Measurements from ENCODE around the gene DNAH14. TPM values are rescaled to one million over a fixed set of nuclear protein-coding genes. Genes with fewer than 3 reads are reported as not detected.

The DNAH14 gene
- total and polyA plus RNA-seq, 2 of the 8 experiments (the other 6 are each of a cell fraction or from before 2014, with no cell fraction given) = 8.4 to 40.7 TPM

GRCh38 chr1:224988042-224988441 lies 58.6 kb downstream of the DNAH14 start:
- Histone ChIP-seq H4K20me1 (replicated peaks in 1 of 2; ENCODE audit: control insufficient read depth in 1 of 2, insufficient read depth in 2 of 2, low read length in 2 of 2) (no peaks in the 10 kb centered on the region), H4K5ac (ENCODE audit: insufficient read length, low read depth, low read length) (no peak overlapping the region), H2BK12ac (ENCODE audit: low read depth, low read length) (no peak overlapping the region), H3K4me2 (ENCODE audit: insufficient read depth in 1 of 2, low read depth in 2 of 2, low read length in 2 of 2) (no peak overlapping the region), H2AK5ac (ENCODE audit: low read depth, low read length) (no peak overlapping the region), H4K91ac (replicated peaks; ENCODE audit: insufficient read length, low read length) (no peak overlapping the region), H2BK120ac (replicated peaks; ENCODE audit: low read depth, low read length) (no peak overlapping the region), H2BK5ac (ENCODE audit: low read depth, low read length) (no peak overlapping the region), H3K79me2 (ENCODE audit: control insufficient read depth in 1 of 2, insufficient read depth in 2 of 2, low read length in 2 of 2) (no peaks in the 10 kb centered on the region), H3K4ac (replicated peaks; ENCODE audit: insufficient read length, low read depth, low read length) (no peak overlapping the region), H3K27ac (ENCODE audit: low read depth, low read length) (no peak overlapping the region), H3K4me3 (ENCODE audit: extremely low read depth in 1 of 4, insufficient read depth in 2 of 4, low read depth in 3 of 4, low read length in 4 of 4) (no peak overlapping the region), H3K23me2 (ENCODE audit: low read depth, low read length) (no peaks in the 10 kb centered on the region), H3K56ac (replicated peaks; ENCODE audit: insufficient read length, low read depth, low read length) (no peak overlapping the region), H2BK20ac (ENCODE audit: low read length) (no peak overlapping the region), H3K18ac (ENCODE audit: extremely low read depth, low read length) (no peak overlapping the region), H2BK15ac (ENCODE audit: low read length) (no peak overlapping the region), H3K4me1 (replicated peaks in 1 of 4; ENCODE audit: control insufficient read depth in 3 of 4, insufficient read depth in 4 of 4, low read length in 3 of 4) (no peaks in the 10 kb centered on the region), H4K8ac (ENCODE audit: extremely low read depth, insufficient read depth, low read length) (no peak overlapping the region), H2AFZ (ENCODE audit: low read length) (no peak overlapping the region), H3K9me3 (ENCODE audit: insufficient read depth in 2 of 2, low read depth in 1 of 2, low read length in 1 of 2) (peaks cover 2 to 7% of the 10 kb centered on the region in 2 experiments; a peak in 1 of 4 replicates), H3K14ac (ENCODE audit: insufficient read length) (no peak overlapping the region), H3K23ac (ENCODE audit: insufficient read length) (no peak overlapping the region), H3K79me1 (ENCODE audit: low read depth, low read length) (no peaks in the 10 kb centered on the region), H3K9ac (replicated peaks in 1 of 4; ENCODE audit: extremely low read depth in 1 of 4, low read depth in 3 of 4, low read length in 3 of 4) (no peak overlapping the region), H3K36me3 (ENCODE audit: control insufficient read depth in 2 of 4, insufficient read depth in 4 of 4, low read length in 3 of 4) (no peaks in the 10 kb centered on the region), H3K27me3 (replicated peaks in 1 of 4; ENCODE audit: control insufficient read depth in 3 of 4, extremely low read depth in 1 of 4, insufficient read depth in 3 of 4, low read length in 3 of 4) (peaks cover 0 to 8% (median 2%) of the 10 kb centered on the region in 4 experiments; a peak in 3 of 7 replicates)
- no peak for DNase-seq (ENCODE audit: low read depth in 1 of 2, low spot score in 2 of 2)
- POLR2A ChIA-PET (ENCODE audit: partially characterized antibody) = no interaction called here
- no peak for FAIRE-seq
- CTCF ChIA-PET (ENCODE audit: partially characterized antibody) = interaction anchor here (1.2 to 1.5 kb wide), 2 partner anchors 8 to 32 kb away, joined by 3 to 4 read pairs; no protein-coding TSS in a partner anchor
- WGBS, 2 experiments (ENCODE audit: extremely low coverage in 1 of 2, insufficient coverage in 1 of 2, insufficient read length in 1 of 2, insufficient replicate concordance in 2 of 2, low coverage in 1 of 2, low lambda C conversion rate in 2 of 2, missing lambda C conversion rate in 1 of 2) = 93% methylated on average over 6 of the region's 6 CpGs; no CpG with 5 or more reads in 1 of the 2 experiments
- TF ChIP-seq MAX (IDR thresholded peaks at IDR 0.05) = no peak
- no peak for TF ChIP-seq EP300 (IDR thresholded peaks at IDR 0.05; ENCODE audit: borderline replicate concordance in 1 of 2, low read depth in 2 of 2, low read length in 2 of 2)
- no peak for TF ChIP-seq RAD21 (IDR thresholded peaks at IDR 0.05 in 1 of 2, conservative IDR thresholded peaks at IDR 0.05 in 1 of 2; ENCODE audit: low read depth in 2 of 2, low read length in 2 of 2)
- TF ChIP-seq SIRT6 (IDR thresholded peaks at IDR 0.05; ENCODE audit: low read length) = no peak
- no peak for TF ChIP-seq POLR2AphosphoS5 (IDR thresholded peaks at IDR 0.05; ENCODE audit: low read depth, low read length)
- no peak for TF ChIP-seq NRF1 (IDR thresholded peaks at IDR 0.05; ENCODE audit: low read depth, low read length)
- no peak for TF ChIP-seq PHF8 (conservative IDR thresholded peaks at IDR 0.05; ENCODE audit: low read depth, low read length)
- no peak for TF ChIP-seq SIX5 (IDR thresholded peaks at IDR 0.05; ENCODE audit: low read depth, low read length)
- TF ChIP-seq ZNF274 (IDR thresholded peaks at IDR 0.05; ENCODE audit: borderline replicate concordance, extremely low read depth, low read length) = no peak
- TF ChIP-seq JUND (IDR thresholded peaks at IDR 0.05; ENCODE audit: low read length) = no peak
- no peak for TF ChIP-seq ATF2 (IDR thresholded peaks at IDR 0.05; ENCODE audit: low read length)
- TF ChIP-seq SUZ12 (IDR thresholded peaks at IDR 0.05; ENCODE audit: low read length) = no peak

Data from H1 (cell line).